SK-N-SH (cell line): ENCODE data around the gene CPED1.

Experiments
- MXI1 ChIP-seq: IDR thresholded peaks from 2 replicates; pipeline ENCODE4 v1.6.1; 2012; ENCODE audit warnings: mild to moderate bottlenecking, low read depth, low read length, improper control_type of control experiment
- POLR2AphosphoS5 ChIP-seq: IDR thresholded peaks from 2 replicates; pipeline ENCODE4 v1.6.1; 2012; ENCODE audit warnings: low read depth, low read length
- USF2 ChIP-seq: fragments of 150-350 bp; IDR thresholded peaks from 2 replicates; pipeline ENCODE4 v1.6.1; 2017; ENCODE audit warnings: antibody characterized with exemption, low read length, low read depth, borderline replicate concordance

- TF ChIP-seq POLR2AphosphoS5 (peak; percentile 27; the same call in 1 of the 2 replicates), MXI1 (0 out of 2 replicates have a peak, but pooled peaks have one; percentile 30), USF2 (no peak)
These were observed 96.3 kb downstream of the CPED1 start for GRCh38 chr7:121084748-121085336.
